SIG-M5 (cell line): ENCODE measurements around the gene ZIC4.

Experiments used
- DNase-seq: peaks from one replicate; lab custom pipeline; 2025; lab: John Stamatoyannopoulos, UW

The ZIC4 gene

GRCh38 chr3:147404800-147405230 lies 1.5 kb downstream of the ZIC4 start:
- no peak for DNase-seq

GRCh38 chr3:147404000-147404799 lies 2.1 kb downstream of the ZIC4 start:
- no peak for DNase-seq

GRCh38 chr3:147403511-147403910 lies 2.8 kb downstream of the ZIC4 start:
- DNase-seq: no peak

- no peak for DNase-seq
These were observed 4.2 kb downstream of the ZIC4 start for GRCh38 chr3:147402159-147402558.

- no peak for DNase-seq
These were observed 4.9 kb downstream of the ZIC4 start for GRCh38 chr3:147401421-147401820.

- DNase-seq: no peak
These were observed 5.3 kb downstream of the ZIC4 start for GRCh38 chr3:147400999-147401398.

- no peak for DNase-seq
These were observed 6.2 kb downstream of the ZIC4 start for GRCh38 chr3:147400111-147400510.

GRCh38 chr3:147398813-147399534 lies 7.4 kb downstream of the ZIC4 start:
- no peak for DNase-seq

GRCh38 chr3:147397875-147398812 lies 8.2 kb downstream of the ZIC4 start:
- no peak for DNase-seq

GRCh38 chr3:147397155-147397874 lies 9.0 kb downstream of the ZIC4 start:
- DNase-seq: no peak

GRCh38 chr3:147396712-147397046 lies 9.7 kb downstream of the ZIC4 start:
- DNase-seq: no peak

GRCh38 chr3:147395899-147396711 lies 10.2 kb downstream of the ZIC4 start:
- DNase-seq: no peak

- DNase-seq: no peak
These were observed 11.5 kb downstream of the ZIC4 start for GRCh38 chr3:147394884-147395225.

- DNase-seq: no peak
These were observed 12.1 kb downstream of the ZIC4 start for GRCh38 chr3:147393943-147394883.

GRCh38 chr3:147393261-147393942 lies 12.9 kb downstream of the ZIC4 start:
- DNase-seq: no peak

- DNase-seq: no peak
These were observed 13.8 kb downstream of the ZIC4 start for GRCh38 chr3:147392625-147392946.

- no peak for DNase-seq
These were observed 14.3 kb downstream of the ZIC4 start for GRCh38 chr3:147391781-147392624.
